K562 (cell line): ENCODE results near the gene PRICKLE3. TPM values are rescaled to one million over a fixed set of nuclear protein-coding genes. Genes with fewer than 3 reads are reported as not detected.

Experiments used
- ATAC-seq: fragments of 200-7000 bp; cut with Tn5 transposase; 3 replicates; pipeline ENCODE4 v1.9.1; 2020; ENCODE audit warnings: moderate library complexity
- BruUV-seq: library from RNA; stranded (reverse); fragments of 400-500 nt; replicated peaks from 2 replicates; lab custom pipeline; 2021; lab: Mats Ljungman, UMichigan
- CTCF ChIA-PET: fragments of 300-600 bp; formaldehyde crosslinking; extraction: SDS; loops from one replicate; lab custom pipeline; 2021; ENCODE audit warnings: low intra/inter-chr PET ratio; lab: Yijun Ruan, JAX
- POLR2A ChIA-PET: fragments of 300-600, 350-650 bp; sonication (Branson Sonifier 250); formaldehyde crosslinking; extraction: SDS; loops from one replicate; lab custom pipeline; 2021; ENCODE audit warnings: antibody characterized with exemption, inconsistent platforms; lab: Yijun Ruan, JAX
- DNase-seq, 4 experiments: peaks; one replicate each; pipeline versions ENCODE4 v3.0.0 to v3.0.0-alpha.2; 2011 to 2018; ENCODE audit warnings: low spot score in 3 of 4, mixed read lengths in 3 of 4; ENCODE audit errors: extremely low read depth in 1 of 4
- FAIRE-seq: peaks from 2 replicates; lab custom pipeline; 2011; peaks lifted over from hg19 to GRCh38; lab: Jason Lieb, UNC
- H2AFZ ChIP-seq: 2 replicates; pipeline ENCODE4 v1.6.0; 2011; ENCODE audit warnings: low read depth, low read length, control low read depth, inconsistent platforms
- H3K27ac ChIP-seq: fragments of 200-600 bp; 3 replicates; pipeline ENCODE4 v1.8.0; 2011; ENCODE audit warnings: low read depth, mild to moderate bottlenecking, control low read depth, inconsistent platforms, low read length, moderate library complexity, mixed read lengths; ENCODE audit errors: extremely low read depth
- H3K27me3 ChIP-seq, 2 experiments: fragments of 300-600 bp in 1 of 2; 2 replicates in 1 of 2; 3 replicates in 1 of 2; pipeline versions ENCODE4 v1.6.0 to v1.8.0; 2011; ENCODE audit warnings: inconsistent platforms in 2 of 2, low read length in 2 of 2, mild to moderate bottlenecking in 1 of 2, mixed read lengths in 1 of 2, moderate library complexity in 1 of 2; ENCODE audit not compliant: control insufficient read depth in 2 of 2, insufficient read depth in 2 of 2
- H3K36me3 ChIP-seq: fragments of 300-600 bp; 3 replicates; pipeline ENCODE4 v1.8.0; 2011; ENCODE audit warnings: mild to moderate bottlenecking, low read length, inconsistent platforms; ENCODE audit not compliant: control insufficient read depth, insufficient read depth
- H3K4me1 ChIP-seq, 2 experiments: fragments of 200-600 bp in 1 of 2; replicated peaks in 1 of 2; 2 replicates in 1 of 2; 3 replicates in 1 of 2; pipeline versions ENCODE4 v1.5.1 to v1.8.0; 2011; ENCODE audit warnings: inconsistent platforms in 2 of 2, low read length in 2 of 2, mild to moderate bottlenecking in 1 of 2, mixed read lengths in 1 of 2, moderate library complexity in 1 of 2; ENCODE audit not compliant: control insufficient read depth in 2 of 2, insufficient read depth in 2 of 2
- H3K4me2 ChIP-seq: 2 replicates; pipeline ENCODE4 v1.6.1; 2011; ENCODE audit warnings: low read length, control low read depth, inconsistent platforms, mixed read lengths; ENCODE audit not compliant: insufficient read depth
- H3K4me3 ChIP-seq: fragments of 200-600 bp; sonication (generic), shearing (Covaris generic); 2 replicates; pipeline ENCODE4 v1.5.1; 2016; ENCODE audit warnings: control low read depth, inconsistent platforms
- H3K79me2 ChIP-seq: fragments of 200-600 bp; 3 replicates; pipeline ENCODE4 v1.8.0; 2011; ENCODE audit warnings: low read length, inconsistent platforms; ENCODE audit not compliant: control insufficient read depth, insufficient read depth
- H3K9ac ChIP-seq, 2 experiments: 2 replicates each; pipeline versions ENCODE4 v1.6.0 to v1.6.1; 2011; ENCODE audit warnings: low read depth in 2 of 2, low read length in 2 of 2, control low read depth in 1 of 2, inconsistent platforms in 1 of 2, mild to moderate bottlenecking in 1 of 2, mixed read lengths in 1 of 2; ENCODE audit not compliant: insufficient read depth in 1 of 2
- H3K9me1 ChIP-seq: one replicate; pipeline ENCODE4 v1.6.0; 2011; ENCODE audit warnings: inconsistent platforms, mild to moderate bottlenecking, low read length, moderate library complexity; ENCODE audit not compliant: control insufficient read depth, insufficient read depth
- H3K9me3 ChIP-seq: replicated peaks from 2 replicates; pipeline ENCODE4 v1.5.1; 2011; ENCODE audit warnings: low read depth, low read length, inconsistent platforms; ENCODE audit not compliant: control insufficient read depth, insufficient read depth
- H4K20me1 ChIP-seq: replicated peaks from 2 replicates; pipeline ENCODE4 v1.6.1; 2011; ENCODE audit warnings: low read length, inconsistent platforms, mixed read lengths; ENCODE audit not compliant: control insufficient read depth, insufficient read depth
- MEIS2 ChIP-seq: fragments of 450-650 bp; IDR thresholded peaks from 2 replicates; pipeline ENCODE4 v1.6.1; 2014; ENCODE audit warnings: mild to moderate bottlenecking; ENCODE audit not compliant: partially characterized antibody
- MNT ChIP-seq, 2 experiments: fragments of 450-650 bp; conservative IDR thresholded peaks; 2 replicates each; pipeline ENCODE4 v1.6.1; 2017; ENCODE audit warnings: mild to moderate bottlenecking in 2 of 2, moderate library complexity in 2 of 2
- MTF1 ChIP-seq: fragments of 250-450 bp; sonication (Bioruptor Pico); IDR thresholded peaks from 2 replicates; pipeline ENCODE4 v1.9.0; 2021; ENCODE audit warnings: moderate library complexity, mild to moderate bottlenecking, inconsistent platforms, borderline replicate concordance
- MXD1 ChIP-seq: fragments of 250-450 bp; sonication (Bioruptor Pico); IDR thresholded peaks from 2 replicates; pipeline ENCODE4 v1.8.0; 2021; ENCODE audit warnings: borderline replicate concordance, mild to moderate bottlenecking, moderate library complexity; ENCODE audit not compliant: poor library complexity, severe bottlenecking
- PBX2 ChIP-seq, 2 experiments: IDR thresholded peaks in 1 of 2; conservative IDR thresholded peaks in 1 of 2; 2 replicates each; pipeline ENCODE4 v1.6.1; 2016; ENCODE audit warnings: low read depth in 2 of 2, mild to moderate bottlenecking in 1 of 2, missing compliant biosample characterization in 1 of 2, missing genetic modification characterization in 1 of 2, moderate library complexity in 1 of 2
- PKNOX1 ChIP-seq: fragments of 450-650 bp; IDR thresholded peaks from 2 replicates; pipeline ENCODE4 v1.6.1; 2016
- TARDBP ChIP-seq: fragments of 450-650 bp; IDR thresholded peaks from 2 replicates; pipeline ENCODE4 v1.6.1; 2016
- TBP ChIP-seq: optimal IDR thresholded peaks from 2 replicates; pipeline ENCODE3; 2011; ENCODE audit warnings: low read depth, low read length, improper control_type of control experiment
- TFAP4 ChIP-seq: sonication (generic); formaldehyde crosslinking; IDR thresholded peaks from 2 replicates; pipeline ENCODE4 v1.8.0; 2022; ENCODE audit warnings: missing genetic modification reagents, mild to moderate bottlenecking, moderate library complexity, borderline replicate concordance
- THRAP3 ChIP-seq: fragments of 450-650 bp; IDR thresholded peaks from 2 replicates; pipeline ENCODE4 v1.6.1; 2016; ENCODE audit warnings: mild to moderate bottlenecking, inconsistent platforms, borderline replicate concordance
- ZNF695 ChIP-seq: fragments of 450-650 bp; formaldehyde crosslinking; IDR thresholded peaks from 2 replicates; pipeline ENCODE4 v1.4.0; 2020; ENCODE audit warnings: mild to moderate bottlenecking, moderate library complexity
- whole genome bisulfite sequencing: fragments of 100-300 bp; shearing (Covaris generic); methylation state at CpG from one replicate; pipeline ENCODE4 v1.1.6; 2016; ENCODE audit warnings: low coverage, mixed read lengths; ENCODE audit not compliant: insufficient coverage; ENCODE audit errors: missing lambda C conversion rate; 5-methylcytosine and 5-hydroxymethylcytosine counted together
- in situ Hi-C: fragments of 300-500 bp; cut with MboI; formaldehyde crosslinking; loops from 4 replicates; pipeline ENCODE4 v1.15.0; 2018; ENCODE audit warnings: inconsistent platforms, mixed read lengths
- intact Hi-C: fragments of 100-400 bp; cut with micrococcal nuclease; formaldehyde crosslinking; loops from 2 replicates; pipeline ENCODE4 v1.14.2; 2022
- polyA plus RNA-seq, 8 experiments: library from polyadenylated mRNA; depleted of rRNA in 4 of 8; stranded (reverse) in 5 of 8; unstranded in 3 of 8; fragments of >200 nt; fragmentation: Nextera tagmentation in 2 of 8; fragmentation: Illumina TruSeq in 1 of 8; extraction: Ambion mirVana in 2 of 8; extraction: Trizol in 1 of 8; gene quantifications; 2 replicates each; pipeline versions ENCODE4 v1.2.1 to v1.2.3, GENCODE V29; 2011 to 2014; ENCODE audit warnings: inconsistent platforms in 1 of 8, missing spikeins in 1 of 8
- total RNA-seq, 7 experiments: library from RNA; depleted of rRNA in 6 of 7; stranded (reverse); fragments of >200 nt in 6 of 7; fragmentation: Illumina TruSeq in 2 of 7; extraction: Trizol in 2 of 7; gene quantifications; 2 replicates each; pipeline versions ENCODE4 v1.2.1 to v1.2.3, GENCODE V29; 2011 to 2021; ENCODE audit warnings: low replicate concordance in 1 of 7

Gene PRICKLE3
- total and polyA plus RNA-seq, 9 of the 15 experiments (the other 6 are each of a cell fraction or from before 2014, with no cell fraction given): 1.1 to 44.3 (median 14.0) TPM

- peak; percentile 58 for ATAC-seq
- H3K4me1 ChIP-seq: peaks cover 33 to 62% of the 10 kb centered on the region in 2 experiments
- H3K27ac ChIP-seq: peak overlapping the region; percentile 55; the same call in 1 of the 3 replicates
- H3K36me3 ChIP-seq: peaks cover 68% of the 10 kb centered on the region; the same call in 2 of the 3 replicates
- H3K9me1 ChIP-seq: peaks cover 3% of the 10 kb centered on the region
- no peak overlapping the region for H3K4me3 ChIP-seq
- CTCF ChIA-PET: no interaction called here
- no peak overlapping the region for H2AFZ ChIP-seq
- H4K20me1 ChIP-seq: no peaks in the 10 kb centered on the region; the same call in 1 of the 2 replicates
- peak in 2 of 4 experiments; percentile 41 to 73 for DNase-seq
- in situ Hi-C loops: no loop called here
- peaks cover 30% of the 10 kb centered on the region for H3K79me2 ChIP-seq
- intact Hi-C loops: loop anchor here (2.0 to 10.0 kb wide), 4 partner anchors 52 to 370 kb away; partner anchors contain the start of genes GPKOW, HDAC6, OTUD5 and TFE3
- H3K27me3 ChIP-seq: no peaks in the 10 kb centered on the region
- H3K9ac ChIP-seq: peak overlapping the region in 1 of 2 experiments; percentile 30; a peak in 1 of 4 replicates
- POLR2A ChIA-PET: interaction anchor here (0.7 kb wide), 2 partner anchors 23 to 201 kb away, joined by 3 to 5 read pairs; no protein-coding TSS in a partner anchor
- peak; percentile 89 for FAIRE-seq
- no peaks in the 10 kb centered on the region for H3K9me3 ChIP-seq
- WGBS: 33% methylated on average over 3 of the region's 3 CpGs
- H3K4me2 ChIP-seq: peak overlapping the region; percentile 63
- no TSS peak for BruUV-seq
- no peak for TF ChIP-seq TBP
- peak; percentile 98 for TF ChIP-seq PKNOX1
- TF ChIP-seq PBX2 (CRISPR knock-in tag; IDR thresholded peaks at IDR 0.05; ENCODE audit: low read depth): peak; percentile 63
- TF ChIP-seq PBX2 (tag; conservative IDR thresholded peaks at IDR 0.05; ENCODE audit: low read depth): peak; percentile 79
- 0 out of 4 replicates have a peak, but pooled peaks of 1 of the 2 experiments have one; percentile 10 for TF ChIP-seq MNT (conservative IDR thresholded peaks at IDR 0.05)
- TF ChIP-seq MTF1 (CRISPR knock-in tag): no peak
- TF ChIP-seq MXD1 (CRISPR knock-in tag): no peak
- no peak for TF ChIP-seq ZNF695
- TF ChIP-seq TFAP4 (CRISPR knock-in tag): no peak
- TF ChIP-seq THRAP3: no peak
- peak; percentile 2 for TF ChIP-seq MEIS2
- no peak for TF ChIP-seq TARDBP
These were observed 11.4 kb downstream of the PRICKLE3 start for GRCh38 chrX:49174723-49175122.
